GM18520 (cell line): ENCODE measurements around the gene FAM107B.

Experiments
- ATAC-seq: cut with Tn5 transposase; IDR thresholded peaks from one replicate; pipeline ENCODE4 v1.9.1; 2021; ENCODE audit not compliant: unreplicated experiment

The FAM107B gene

DNA sequence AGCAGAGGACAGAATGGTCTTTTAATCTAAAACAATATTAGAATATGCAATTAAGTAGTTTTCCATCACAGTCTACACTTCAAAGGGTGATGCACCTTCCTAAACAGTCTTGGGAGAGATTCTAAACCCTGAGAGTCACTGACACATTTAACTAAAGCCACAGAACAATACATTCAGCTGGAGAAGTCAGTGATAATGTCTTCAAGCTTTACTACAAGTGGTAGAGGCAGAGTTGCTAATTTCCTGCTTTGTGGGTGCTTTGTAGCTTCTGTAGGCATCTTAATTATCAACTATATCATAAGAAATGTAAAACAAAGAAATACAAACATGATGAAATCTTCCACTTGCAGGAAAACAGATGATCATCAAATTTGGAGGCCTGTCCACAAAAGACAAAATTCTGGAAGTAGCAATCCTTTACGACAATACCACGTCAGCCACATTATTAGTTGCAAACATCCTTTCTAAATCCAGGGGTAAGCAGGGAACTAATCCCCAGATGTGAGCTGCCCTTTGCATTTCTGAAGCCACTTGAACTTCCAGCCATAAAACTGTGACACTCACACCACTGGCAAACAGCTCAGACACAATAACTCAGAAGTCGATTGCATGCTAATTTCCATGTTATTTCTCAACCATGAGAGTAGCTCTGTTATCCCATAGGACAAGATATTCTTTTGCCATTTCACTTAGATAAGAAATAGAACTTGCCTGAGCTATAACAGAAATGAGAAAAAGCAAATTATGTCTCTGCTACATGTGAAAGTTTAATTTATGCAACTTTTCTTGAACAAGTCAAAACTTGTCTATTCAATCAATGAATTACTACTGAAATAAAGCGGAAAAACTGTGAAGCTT lies 212.2 kb downstream of the FAM107B start:
- ATAC-seq: no peak

DNA sequence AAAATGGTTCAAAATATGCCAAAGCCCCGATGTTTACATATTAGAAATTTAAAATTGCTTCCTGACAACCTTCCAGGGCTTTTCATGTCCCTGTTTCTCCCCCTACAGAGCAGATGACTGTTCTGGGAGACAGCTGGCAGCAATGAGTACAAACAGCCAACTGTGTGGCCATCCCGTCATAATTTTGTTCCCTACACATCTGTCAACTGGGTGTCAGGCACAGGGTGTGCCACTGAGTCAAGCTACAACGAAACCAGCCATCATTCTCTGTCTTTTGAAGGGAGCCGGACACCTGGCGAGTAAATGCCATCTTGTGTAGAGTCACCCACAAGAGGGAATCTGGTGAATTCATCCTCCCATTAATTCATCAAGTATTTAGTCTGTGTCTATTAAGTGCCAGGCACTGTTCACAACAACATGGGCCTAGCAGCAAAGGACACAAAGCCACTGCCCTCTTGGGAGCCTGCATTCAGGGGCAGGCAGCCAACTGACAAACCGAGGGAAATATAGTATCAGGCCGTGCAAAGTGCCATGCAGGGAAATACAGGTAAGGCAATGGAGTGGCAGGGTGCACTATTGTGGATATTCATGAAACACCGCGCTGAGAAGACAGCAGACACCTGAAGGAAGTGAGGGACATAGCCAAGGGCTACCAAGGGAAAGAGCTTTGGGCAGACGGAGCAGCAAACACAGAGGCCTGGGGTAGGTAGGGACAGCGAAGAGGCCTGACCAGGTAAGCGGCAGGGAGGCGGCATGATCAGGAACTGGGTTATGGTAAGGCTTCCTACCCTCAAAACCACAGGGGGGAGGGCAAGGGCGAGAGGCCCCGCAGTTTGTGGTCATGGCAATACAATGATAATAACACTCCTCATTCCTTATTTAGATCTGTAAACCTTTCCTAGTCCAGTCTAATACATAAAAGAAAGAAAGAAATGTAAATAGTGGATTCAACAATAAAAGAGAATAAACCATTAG lies 213.6 kb downstream of the FAM107B start:
- ATAC-seq: no peak

DNA sequence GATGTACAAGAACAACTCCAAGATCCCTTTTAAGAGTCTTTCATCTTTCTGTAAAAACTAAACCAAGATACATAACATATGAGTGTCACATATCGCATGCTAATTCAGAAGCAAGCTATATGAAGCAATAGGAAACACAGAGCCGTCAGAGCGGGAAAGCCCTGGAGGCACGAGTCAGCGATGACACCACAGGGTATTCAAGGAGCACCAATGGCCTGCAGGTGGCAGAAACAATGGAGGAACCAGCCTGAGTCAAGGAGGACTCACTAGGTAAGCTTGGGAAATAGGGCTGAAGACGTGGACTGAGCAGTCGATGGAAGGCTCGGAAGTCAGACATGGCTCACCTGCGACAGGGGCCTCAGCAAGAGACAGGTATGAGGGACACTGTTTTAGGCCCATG lies 214.4 kb downstream of the FAM107B start:
- no peak for ATAC-seq

DNA sequence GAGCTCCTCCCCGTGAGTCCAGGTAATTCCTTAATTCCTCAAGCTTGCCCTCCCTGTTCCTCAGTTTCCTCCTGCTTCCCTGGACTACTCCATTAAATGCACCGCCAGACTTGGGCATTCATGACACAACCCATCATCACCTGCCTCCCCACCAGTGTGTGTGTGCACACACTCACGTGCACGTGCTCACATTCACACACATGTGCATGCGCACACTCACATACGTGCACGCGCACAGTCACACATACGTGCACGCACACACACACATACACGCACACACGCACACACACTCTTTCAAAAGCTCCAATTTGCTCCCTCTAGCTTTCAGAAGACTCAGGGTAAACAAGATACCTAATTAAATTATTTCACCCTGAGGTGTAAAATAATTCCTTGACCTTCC lies 216.7 kb downstream of the FAM107B start:
- no peak for ATAC-seq

DNA sequence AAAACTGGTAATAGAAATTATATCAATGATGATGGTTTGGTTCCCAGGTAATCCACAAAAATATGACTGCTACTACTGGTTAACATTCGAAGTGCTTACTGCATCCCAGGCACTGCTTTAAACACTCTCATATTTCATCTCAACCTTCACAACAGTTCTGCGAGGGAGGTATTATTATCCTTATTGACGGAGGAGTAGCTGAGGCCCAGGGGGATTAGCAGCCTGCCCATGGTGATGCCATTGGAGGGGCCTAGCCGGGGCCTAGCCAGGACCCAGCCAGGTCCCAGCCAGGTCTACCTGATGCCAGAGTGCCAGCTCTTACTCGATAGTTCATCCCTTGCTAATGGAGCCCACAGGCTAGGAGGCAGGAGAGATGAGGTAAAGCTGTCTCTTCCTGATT lies 217.1 kb downstream of the FAM107B start:
- no peak for ATAC-seq

DNA sequence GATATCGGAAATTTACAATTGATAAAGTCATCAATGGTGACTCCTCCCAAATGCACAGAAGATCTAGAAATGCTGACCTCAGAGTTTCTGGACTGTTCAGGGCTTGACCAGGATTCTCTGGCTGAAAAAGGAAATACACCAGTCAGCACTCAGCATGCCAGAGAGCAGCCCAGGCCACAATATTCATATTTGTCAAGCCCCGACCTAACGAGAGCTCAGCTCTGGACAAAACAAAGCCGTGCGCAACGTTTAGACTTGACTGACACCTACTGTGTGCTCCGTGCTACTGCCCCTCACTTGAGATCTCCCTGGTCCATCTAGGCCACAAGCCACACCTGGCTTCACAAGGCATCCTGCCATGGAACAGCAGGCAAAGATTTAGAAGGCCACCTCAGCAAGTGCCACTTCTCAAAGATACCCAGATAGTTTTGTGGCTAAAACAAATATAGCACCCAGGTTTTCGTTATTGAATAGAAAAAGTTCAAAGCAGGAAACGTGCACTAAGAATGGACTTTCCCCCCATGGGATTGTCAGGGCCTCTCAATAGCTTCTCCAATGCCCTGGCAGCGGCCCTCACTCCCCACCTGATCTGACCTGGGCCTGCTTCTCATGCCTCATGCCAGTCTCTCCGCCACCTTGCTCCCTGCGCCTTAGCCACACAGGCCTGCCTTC lies 218.3 kb downstream of the FAM107B start:
- no peak for ATAC-seq

DNA sequence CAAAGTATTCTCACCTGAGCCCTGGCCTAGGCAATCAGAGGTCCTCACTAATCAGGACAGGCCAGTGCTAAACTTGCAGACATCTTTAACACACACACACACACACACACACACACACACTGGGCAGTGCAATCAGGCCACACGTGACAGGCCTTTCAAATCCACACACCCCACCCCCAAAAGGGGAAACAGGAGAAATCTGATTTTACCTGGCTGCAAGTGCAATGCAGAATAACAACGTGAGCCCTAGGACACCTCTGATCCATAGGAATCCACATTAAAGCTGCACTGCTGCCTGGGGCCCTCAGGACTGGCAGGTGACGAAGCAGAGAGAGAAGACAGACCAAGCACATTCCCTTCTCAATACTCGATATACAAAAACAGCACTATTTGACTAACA lies 218.9 kb downstream of the FAM107B start:
- no peak for ATAC-seq

DNA sequence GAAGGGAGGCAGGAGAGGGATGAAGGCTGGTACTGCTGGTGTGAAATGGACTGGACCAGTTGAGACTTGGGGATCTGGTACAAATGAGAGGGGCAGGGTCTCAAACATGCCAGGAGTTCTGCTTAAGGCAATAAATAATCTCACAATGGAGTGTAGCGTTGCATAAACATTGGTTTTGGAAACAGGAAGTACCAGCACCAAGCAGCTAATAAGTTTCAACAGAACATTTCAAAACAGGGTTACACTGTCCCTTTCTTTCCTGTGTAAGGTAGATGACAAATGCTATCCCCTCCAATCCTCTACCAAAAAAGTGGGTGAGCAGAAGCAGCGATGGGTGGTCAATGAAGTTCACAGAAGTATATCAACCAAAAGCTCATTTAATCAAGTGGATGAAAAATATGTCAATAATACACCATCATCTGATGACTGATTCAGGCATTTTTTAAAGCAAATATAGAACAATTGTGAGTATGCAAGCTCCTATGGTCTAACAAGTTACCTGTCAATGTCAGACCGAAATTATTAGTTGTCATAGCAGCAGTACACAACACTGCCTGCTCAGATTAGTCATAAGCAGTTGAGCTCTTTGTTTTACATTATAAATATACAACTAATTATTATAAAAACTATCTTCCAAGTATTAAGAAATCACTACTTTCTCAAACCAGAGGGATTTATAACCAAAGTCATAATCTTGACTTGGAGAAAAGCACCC lies 220.0 kb downstream of the FAM107B start:
- no peak for ATAC-seq

DNA sequence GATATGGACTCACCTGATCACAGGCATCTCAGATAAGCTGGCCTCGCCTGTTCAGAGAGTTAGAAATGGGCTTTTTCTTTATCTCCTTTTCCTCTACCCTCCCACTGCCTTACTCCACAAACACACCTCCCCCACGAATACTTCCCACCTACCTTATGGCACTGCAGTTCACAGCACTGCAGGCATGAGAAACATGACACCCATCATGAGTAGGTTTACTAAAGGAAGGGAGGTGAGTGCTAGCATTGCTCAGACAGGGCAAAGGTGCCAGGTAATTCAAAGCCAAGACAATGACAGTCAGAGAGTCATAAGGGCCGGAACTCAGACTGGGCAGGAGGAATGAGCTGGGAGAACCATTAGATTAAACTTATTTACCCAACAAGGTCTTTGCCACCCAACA lies 220.6 kb downstream of the FAM107B start:
- ATAC-seq: no peak

DNA sequence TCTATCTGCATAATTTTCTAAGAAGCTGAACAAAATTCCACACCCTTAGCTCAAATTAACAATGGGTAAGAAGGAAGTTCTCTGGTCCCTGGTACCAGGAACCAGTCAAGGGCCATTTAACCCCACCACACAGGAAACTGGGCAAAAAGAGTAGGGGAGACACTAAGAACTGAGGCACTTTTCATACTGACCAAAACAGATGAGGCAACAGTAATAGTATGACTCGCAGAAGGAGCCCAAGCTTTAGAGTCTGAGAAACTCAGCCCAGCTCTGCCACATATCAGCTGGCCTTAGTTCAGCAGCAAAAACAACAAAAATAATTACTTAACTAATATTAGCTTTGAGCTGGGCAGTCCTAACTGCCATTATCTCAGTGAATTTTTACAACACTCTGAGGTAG lies 221.2 kb downstream of the FAM107B start:
- no peak for ATAC-seq

DNA sequence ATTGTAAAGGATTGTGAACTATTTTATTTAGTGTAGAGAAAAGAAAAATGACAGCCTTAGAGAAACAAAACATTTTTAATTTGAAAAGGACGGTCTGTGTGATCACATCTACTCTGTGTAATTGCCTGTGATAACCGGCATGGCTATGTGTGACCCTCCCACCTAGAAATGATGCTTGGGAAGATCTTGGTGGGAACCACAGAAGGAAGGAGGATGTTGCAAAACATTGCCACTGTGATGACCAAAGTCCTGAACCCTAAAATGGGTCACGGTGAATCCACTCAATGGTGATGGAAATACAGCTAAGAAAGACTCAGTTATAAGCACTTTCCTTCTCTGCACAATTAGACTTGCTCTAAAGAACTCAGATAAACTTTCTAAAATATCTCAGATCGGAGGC lies 222.7 kb downstream of the FAM107B start:
- no peak for ATAC-seq

DNA sequence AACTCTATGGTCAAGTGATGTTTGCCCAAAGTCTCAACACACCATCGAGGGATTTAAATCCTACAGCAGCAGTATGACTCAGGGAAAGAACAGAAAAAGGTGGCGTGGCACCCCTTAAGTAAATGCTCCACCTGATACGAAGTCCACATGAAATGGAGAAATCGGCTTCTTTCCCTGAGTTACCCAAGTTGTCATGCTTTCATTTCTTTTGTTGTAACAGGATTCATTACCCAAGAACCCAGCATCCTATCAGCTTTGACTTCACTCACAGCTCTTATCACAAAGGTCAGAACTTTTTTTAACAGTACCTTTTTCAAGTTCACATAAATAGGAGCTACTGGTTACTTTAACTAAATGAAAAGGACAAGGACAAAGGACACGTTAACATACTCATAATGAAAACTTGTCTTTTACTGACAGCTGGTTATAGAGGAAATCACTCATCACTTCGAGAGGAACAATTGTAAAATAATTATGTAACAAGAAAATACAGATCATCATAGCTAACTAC lies 224.2 kb downstream of the FAM107B start:
- ATAC-seq: no peak

DNA sequence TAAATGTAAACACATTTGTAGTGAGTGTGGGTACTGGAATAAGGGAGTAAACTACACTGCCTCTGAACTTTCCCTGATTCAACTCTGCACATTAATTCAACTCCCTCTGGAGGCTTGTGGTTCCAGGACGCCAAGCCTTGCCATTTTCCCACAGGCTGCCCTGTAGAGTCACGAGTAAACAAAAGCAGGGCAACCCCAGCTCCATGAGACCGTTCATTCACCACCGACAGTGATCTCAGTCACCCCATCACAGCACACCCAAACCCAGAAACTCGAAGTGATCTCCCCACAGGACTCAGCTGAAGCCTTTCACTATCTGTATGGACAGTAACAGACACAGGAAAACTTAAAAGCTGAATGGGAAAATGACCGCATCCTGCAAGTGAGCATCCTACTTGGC lies 225.2 kb downstream of the FAM107B start:
- no peak for ATAC-seq

DNA sequence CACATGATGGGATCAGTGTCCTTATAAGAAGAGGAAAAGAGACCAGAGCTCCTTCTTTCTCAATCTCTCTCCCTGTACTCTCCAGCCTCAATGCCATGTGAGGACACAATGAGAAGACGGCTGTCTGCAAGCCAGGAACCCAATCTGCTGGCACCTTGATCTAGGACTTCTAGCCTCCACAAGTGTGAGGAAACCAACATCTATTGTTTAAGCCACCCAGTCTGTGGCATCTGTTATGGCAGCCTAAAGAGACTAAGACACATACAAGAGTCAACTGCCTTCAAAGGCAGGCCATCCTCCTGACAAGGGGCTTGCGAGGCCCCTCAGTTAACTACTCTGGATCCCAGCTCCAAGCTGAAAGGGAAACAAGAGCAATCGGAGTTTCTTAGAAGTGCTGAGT lies 225.7 kb downstream of the FAM107B start:
- ATAC-seq: no peak

DNA sequence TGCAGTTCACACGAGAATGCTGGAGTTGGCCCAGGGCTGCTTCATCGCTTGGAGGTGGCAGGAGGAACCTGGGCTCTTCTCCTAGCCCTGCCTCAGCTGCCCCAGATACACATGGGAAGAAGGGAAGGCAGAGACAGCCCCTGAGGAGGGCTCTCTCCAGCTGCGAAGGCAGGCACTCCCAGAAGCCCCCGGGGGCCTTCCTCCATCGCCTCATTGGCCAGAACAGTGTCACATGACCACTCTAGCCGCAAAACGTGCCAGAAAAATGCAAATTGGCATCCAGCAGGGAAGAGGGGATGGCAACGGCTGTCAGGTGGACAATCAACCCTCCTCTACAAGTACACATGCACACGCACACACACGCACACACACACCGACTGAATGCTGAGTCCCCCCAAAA lies 226.2 kb downstream of the FAM107B start:
- no peak for ATAC-seq

DNA sequence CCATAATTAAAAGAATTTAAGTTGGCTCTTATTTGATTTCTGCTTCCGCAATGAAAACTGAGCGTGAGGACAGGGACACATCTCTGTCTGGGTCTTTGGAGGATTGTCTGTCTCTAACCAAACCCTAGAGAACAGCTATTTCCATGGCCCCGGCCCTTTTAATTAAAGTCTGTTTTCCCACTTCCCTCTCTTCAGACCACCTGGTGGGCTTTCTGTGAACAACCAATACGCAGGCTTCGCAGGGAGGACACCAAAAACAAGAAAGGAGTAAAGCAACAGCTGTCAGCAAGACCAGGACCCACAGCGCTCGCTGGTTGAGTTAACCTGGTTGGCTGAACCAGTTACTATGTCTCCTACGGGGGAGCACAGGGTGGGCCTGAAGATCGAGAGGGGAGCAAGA lies 226.9 kb downstream of the FAM107B start:
- ATAC-seq: no peak

DNA sequence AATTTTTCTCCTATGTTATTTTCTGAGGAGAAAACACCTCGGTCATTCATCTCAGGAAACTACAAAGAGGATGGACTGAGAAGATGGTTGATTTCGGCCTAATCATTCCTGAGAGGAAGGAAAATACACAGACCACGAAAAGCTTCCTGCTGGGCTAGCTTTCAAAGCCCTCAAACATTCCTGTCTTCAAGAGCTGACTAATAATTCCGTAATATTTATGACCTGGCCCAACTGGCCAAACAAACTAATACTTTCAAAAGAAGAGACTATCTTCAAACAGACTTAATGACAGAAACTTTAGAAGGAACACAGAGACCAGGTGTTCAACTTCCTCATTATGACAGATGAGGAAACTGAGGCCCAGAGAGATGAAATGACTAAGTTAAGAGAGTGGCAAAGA lies 228.9 kb downstream of the FAM107B start:
- no peak for ATAC-seq

DNA sequence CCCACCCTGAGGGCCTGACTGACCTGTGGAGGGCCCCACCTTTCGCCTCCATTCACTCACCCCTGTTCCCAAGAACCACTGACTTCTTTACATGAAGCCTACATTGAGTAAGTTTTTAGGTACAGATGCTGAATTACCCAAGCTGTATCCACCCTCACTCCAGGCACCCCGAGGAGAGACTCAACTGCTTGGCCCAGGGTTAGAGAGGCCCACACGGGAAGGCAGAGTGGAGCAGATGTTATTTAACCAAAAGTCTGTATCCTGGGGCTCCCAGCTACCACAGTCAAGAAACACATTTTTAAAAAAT lies 230.8 kb downstream of the FAM107B start:
- ATAC-seq: no peak

DNA sequence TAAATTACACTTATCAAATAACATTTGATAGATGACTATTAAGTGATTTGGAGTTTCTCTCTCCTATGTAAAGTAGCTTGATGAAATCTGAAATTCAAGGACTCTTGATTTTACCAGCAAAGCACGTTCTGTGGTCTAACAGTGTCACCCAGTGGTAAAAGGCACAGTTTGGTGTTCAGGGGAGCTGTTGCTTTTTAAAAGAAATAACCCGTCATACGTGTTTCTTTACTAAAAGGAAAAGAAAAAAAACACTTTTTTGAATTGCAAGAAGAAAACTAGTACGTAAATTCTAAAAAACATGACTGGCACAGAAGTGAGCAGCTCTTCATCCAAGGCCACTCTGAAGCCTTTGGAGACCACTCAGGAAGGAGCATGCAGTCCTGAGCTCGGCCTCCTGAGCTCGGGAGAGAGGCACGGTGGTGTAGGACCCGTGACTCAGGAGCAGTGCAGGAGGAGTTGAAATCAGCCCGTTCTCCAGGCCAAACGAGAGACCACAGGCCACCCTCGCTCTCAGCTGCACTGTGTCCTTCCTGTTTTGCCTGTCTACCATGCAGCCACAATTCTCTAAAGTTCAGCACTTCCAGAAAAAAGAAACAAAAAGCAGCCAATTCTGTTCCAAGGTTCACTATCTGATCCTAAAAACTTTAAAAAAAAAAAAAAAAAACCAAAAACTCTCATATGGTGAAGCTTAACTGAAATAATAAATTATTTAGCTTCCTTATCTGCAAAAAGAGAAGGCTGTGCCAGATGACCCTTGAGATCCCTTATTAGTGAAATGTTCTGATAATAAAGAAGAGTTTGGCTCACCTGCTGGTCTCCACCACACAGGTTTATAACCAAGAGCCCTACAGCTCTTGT lies 231.4 kb downstream of the FAM107B start:
- ATAC-seq: no peak

DNA sequence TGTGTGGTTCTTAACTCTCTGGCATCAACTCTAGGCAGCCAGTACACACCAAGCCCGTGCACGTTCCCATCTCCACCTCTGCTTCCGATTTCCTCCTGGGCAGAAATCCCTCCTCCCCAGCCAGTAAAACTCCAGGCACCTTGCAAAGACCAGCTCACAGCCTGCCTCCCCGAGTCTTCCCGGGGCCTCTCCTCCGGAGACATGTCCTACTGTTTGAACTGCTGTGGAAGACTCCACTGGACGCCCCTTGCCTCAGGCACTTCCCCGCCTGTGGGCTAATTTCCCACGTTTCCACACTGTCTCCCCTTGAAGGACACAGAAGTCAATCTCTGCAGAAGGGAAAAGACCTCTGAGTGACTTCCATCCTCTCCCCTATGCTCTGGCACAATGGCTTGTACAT lies 233.3 kb downstream of the FAM107B start:
- ATAC-seq: no peak
